NOMO-1 treated with dmso at 0.1 percent for 144 hours (cell line): Measurements from ENCODE around the gene KRT7.

Experiments used
- DNase-seq: peaks from one replicate; lab custom pipeline; 2025; ENCODE audit not compliant: unreplicated experiment; lab: John Stamatoyannopoulos, UW

The KRT7 gene

GRCh38 chr12:52296572-52297215, 63.7 kb downstream of the KRT7 start:
- no peak for DNase-seq
